ENCODE measurements around the gene MEI1. TPM values are rescaled to one million over a fixed set of nuclear protein-coding genes. Genes with fewer than 3 reads are reported as not detected.

The MEI1 gene
- total RNA-seq, 1 donor from 2014 or later = 0.08 TPM

- no peak for DNase-seq (ENCODE audit: low read depth)
Observed at GRCh38 chr22:41781507-41781906, 82.2 kb downstream of the MEI1 start.

- DNase-seq (ENCODE audit: low read depth) = no peak
Observed at GRCh38 chr22:41782316-41782715, 83.0 kb downstream of the MEI1 start.

- no peak for DNase-seq (ENCODE audit: low read depth)
Observed at GRCh38 chr22:41782751-41783150, 83.4 kb downstream of the MEI1 start.

- DNase-seq (ENCODE audit: low read depth) = no peak
Observed at GRCh38 chr22:41787331-41787730, 88.0 kb downstream of the MEI1 start.

- no peak for DNase-seq (ENCODE audit: low read depth)
Observed at GRCh38 chr22:41793871-41794270, 94.6 kb downstream of the MEI1 start.

GRCh38 chr22:41798736-41799135 lies 99.4 kb downstream of the MEI1 start:
- no peak for DNase-seq (ENCODE audit: low read depth)

GRCh38 chr22:41799486-41800347 lies 100.4 kb downstream of the MEI1 start:
- DNase-seq (ENCODE audit: low read depth) = peak; percentile 23

GRCh38 chr22:41800348-41801146 lies 101.2 kb downstream of the MEI1 start, which contains the start of gene CCDC134:
Gene CCDC134, plus strand, starts transcription at chr22:41800679. Its CDS starts 8,212 bp downstream, at chr22:41808891.
- peak; percentile 92 for DNase-seq (ENCODE audit: low read depth)

- DNase-seq (ENCODE audit: low read depth) = no peak
Observed at GRCh38 chr22:41801147-41801819, 102.0 kb downstream of the MEI1 start.

- DNase-seq (ENCODE audit: low read depth) = no peak
Observed at GRCh38 chr22:41801886-41802285, 102.6 kb downstream of the MEI1 start.

GRCh38 chr22:41805639-41806038 lies 106.3 kb downstream of the MEI1 start:
- no peak for DNase-seq (ENCODE audit: low read depth)

- DNase-seq (ENCODE audit: low read depth) = no peak
Observed at GRCh38 chr22:41808400-41808799, 109.1 kb downstream of the MEI1 start.

GRCh38 chr22:41810022-41810421 lies 110.7 kb downstream of the MEI1 start:
- no peak for DNase-seq (ENCODE audit: low read depth)

- DNase-seq (ENCODE audit: low read depth) = no peak
Observed at GRCh38 chr22:41812805-41813545, 113.7 kb downstream of the MEI1 start.

GRCh38 chr22:41813726-41814410 lies 114.6 kb downstream of the MEI1 start:
- DNase-seq (ENCODE audit: low read depth) = no peak

GRCh38 chr22:41815716-41816115 lies 116.4 kb downstream of the MEI1 start:
- DNase-seq (ENCODE audit: low read depth) = no peak

- DNase-seq (ENCODE audit: low read depth) = peak; percentile 95
Observed at GRCh38 chr22:41816241-41816640, 116.9 kb downstream of the MEI1 start.

GRCh38 chr22:41816871-41817270 lies 117.6 kb downstream of the MEI1 start:
- no peak for DNase-seq (ENCODE audit: low read depth)

- DNase-seq (ENCODE audit: low read depth) = no peak
Observed at GRCh38 chr22:41818011-41818410, 118.7 kb downstream of the MEI1 start.

- no peak for DNase-seq (ENCODE audit: low read depth)
Observed at GRCh38 chr22:41818596-41818995, 119.3 kb downstream of the MEI1 start.
